Globus pallidus (tissue), 1 donor: ENCODE data around the gene SHANK1.
"Not testable (repeated sequence)": the region's sequence is repeated elsewhere in the genome, so short reads cannot be mapped to it uniquely, and the experiment has no call there.

Experiments
- DNase-seq: peaks from one replicate; pipeline ENCODE4 v3.0.0-alpha.2; 2015; ENCODE audit warnings: low spot score

Gene SHANK1

GRCh38 chr19:50633973-50634372, 85.6 kb downstream of the SHANK1 start:
- no peak for DNase-seq

- no peak for DNase-seq
Measured at GRCh38 chr19:50633359-50633758, 86.2 kb downstream of the SHANK1 start.

GRCh38 chr19:50632151-50632835, 87.3 kb downstream of the SHANK1 start:
- no peak for DNase-seq

GRCh38 chr19:50629801-50630200, 89.8 kb downstream of the SHANK1 start:
- no peak for DNase-seq

- DNase-seq: no peak
Measured at GRCh38 chr19:50629194-50629593, 90.4 kb downstream of the SHANK1 start.

GRCh38 chr19:50628551-50628950, 91.1 kb downstream of the SHANK1 start:
- no peak for DNase-seq

- no peak for DNase-seq
Measured at GRCh38 chr19:50628146-50628545, 91.5 kb downstream of the SHANK1 start.

- DNase-seq: no peak
Measured at GRCh38 chr19:50626795-50627194, 92.8 kb downstream of the SHANK1 start.

GRCh38 chr19:50626011-50626410, 93.6 kb downstream of the SHANK1 start:
- DNase-seq: no peak

- no peak for DNase-seq
Measured at GRCh38 chr19:50624949-50625600, 94.5 kb downstream of the SHANK1 start.

- DNase-seq: not testable (repeated sequence)
Measured at GRCh38 chr19:50620394-50620906, 99.2 kb downstream of the SHANK1 start.

GRCh38 chr19:50619184-50619583, 100.4 kb downstream of the SHANK1 start:
- not testable (repeated sequence) for DNase-seq

- not testable (repeated sequence) for DNase-seq
Measured at GRCh38 chr19:50618379-50618778, 101.2 kb downstream of the SHANK1 start.

GRCh38 chr19:50612504-50613404, 106.8 kb downstream of the SHANK1 start:
- not testable (repeated sequence) for DNase-seq
